ENCODE results near the gene ZMAT3.

The ZMAT3 gene

DNA sequence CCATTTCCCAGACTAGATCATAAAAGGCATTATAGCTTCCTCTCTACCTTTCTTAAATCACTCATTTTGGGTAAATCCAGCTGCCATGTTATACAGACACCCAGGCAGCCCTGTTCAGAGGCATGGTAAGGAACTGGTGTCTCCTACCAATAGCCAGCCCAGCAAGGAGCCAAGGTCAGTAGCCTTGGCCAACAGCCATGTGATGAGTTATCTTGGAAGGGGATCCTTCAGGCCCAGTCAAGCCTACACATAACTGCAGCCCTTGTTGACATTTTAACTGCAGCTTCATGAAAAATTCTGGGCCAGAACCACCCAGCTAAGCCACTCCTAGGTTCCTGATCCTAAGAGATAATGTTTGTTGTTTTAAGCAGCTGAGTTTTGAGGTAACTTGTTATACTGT, 29.0 kb upstream of the ZMAT3 start:
- TF ChIP-seq, protein P1, sequence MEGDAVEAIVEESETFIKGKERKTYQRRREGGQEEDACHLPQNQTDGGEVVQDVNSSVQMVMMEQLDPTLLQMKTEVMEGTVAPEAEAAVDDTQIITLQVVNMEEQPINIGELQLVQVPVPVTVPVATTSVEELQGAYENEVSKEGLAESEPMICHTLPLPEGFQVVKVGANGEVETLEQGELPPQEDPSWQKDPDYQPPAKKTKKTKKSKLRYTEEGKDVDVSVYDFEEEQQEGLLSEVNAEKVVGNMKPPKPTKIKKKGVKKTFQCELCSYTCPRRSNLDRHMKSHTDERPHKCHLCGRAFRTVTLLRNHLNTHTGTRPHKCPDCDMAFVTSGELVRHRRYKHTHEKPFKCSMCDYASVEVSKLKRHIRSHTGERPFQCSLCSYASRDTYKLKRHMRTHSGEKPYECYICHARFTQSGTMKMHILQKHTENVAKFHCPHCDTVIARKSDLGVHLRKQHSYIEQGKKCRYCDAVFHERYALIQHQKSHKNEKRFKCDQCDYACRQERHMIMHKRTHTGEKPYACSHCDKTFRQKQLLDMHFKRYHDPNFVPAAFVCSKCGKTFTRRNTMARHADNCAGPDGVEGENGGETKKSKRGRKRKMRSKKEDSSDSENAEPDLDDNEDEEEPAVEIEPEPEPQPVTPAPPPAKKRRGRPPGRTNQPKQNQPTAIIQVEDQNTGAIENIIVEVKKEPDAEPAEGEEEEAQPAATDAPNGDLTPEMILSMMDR (IDR thresholded peaks at IDR 0.05; ENCODE audit: insufficient read depth, low read depth, low read length, missing control alignments), result no peak
- DNase-seq (ENCODE audit: low read depth), result no peak

DNA sequence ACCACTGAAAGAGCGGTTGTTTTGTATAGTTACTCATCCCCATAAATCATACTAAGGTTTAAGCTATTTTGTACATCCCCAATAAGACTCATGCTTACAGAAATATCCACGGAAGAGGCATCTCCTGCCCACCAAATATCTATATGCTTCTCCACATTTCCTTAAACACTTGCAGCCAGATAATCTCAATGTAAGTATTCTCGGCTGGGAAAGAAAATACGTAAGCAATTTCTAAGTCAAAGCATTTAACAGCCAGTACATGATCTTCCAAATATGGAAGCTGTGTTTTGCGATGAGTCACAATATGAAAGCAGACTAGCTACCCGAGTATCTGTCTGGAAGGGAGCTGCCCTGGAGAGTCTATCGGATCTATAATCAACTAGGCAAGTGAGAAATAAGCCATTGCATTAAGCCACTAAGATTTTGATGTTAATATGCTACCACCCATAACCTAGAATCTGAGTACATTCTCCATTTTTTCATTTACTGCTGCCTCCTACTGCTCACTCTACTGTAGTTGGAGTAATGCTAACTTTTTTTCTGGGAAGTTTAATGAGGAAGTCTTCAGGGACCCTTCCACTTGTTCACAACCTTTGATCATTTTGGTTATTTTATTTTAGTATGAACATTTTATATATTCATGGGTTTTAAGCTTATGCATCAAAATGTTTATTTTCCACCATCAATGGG, 26.9 kb upstream of the ZMAT3 start:
- no peak for DNase-seq (ENCODE audit: low read depth)
- H3K4me3 ChIP-seq (ENCODE audit: low read depth, low read length), result no peak overlapping the region

More for the DNA sequence above, 29.0 kb upstream of the ZMAT3 start:
- H3K4me3 ChIP-seq (ENCODE audit: low read depth, low read length), result no peak overlapping the region

DNA sequence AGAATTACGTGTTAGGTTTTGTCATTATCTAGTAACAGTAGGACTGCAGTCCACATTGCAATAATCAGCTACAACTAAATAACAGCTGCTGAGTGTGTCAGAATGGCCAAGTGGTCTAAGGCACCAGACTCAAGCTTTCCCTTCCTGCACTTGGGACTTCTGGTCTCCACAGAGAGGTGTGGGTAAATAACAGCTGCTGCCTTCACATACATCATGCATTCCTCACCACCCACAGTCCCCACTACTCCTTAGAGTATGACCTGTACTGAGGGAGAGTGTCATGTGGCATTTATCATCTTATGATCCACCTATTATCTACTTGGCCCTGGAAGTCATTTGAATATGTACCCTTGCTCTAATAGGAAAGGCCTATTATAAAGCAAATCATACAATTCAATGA, 22.2 kb upstream of the ZMAT3 start:
- TF ChIP-seq, protein P1 (IDR thresholded peaks at IDR 0.05; ENCODE audit: insufficient read depth, low read depth, low read length, missing control alignments), result no peak
- no peak overlapping the region for H3K4me3 ChIP-seq (ENCODE audit: low read depth, low read length)
- no peak for DNase-seq (ENCODE audit: low read depth)

More for the DNA sequence above, 26.9 kb upstream of the ZMAT3 start:
- TF ChIP-seq, protein P1 (IDR thresholded peaks at IDR 0.05; ENCODE audit: insufficient read depth, low read depth, low read length, missing control alignments), result no peak

DNA sequence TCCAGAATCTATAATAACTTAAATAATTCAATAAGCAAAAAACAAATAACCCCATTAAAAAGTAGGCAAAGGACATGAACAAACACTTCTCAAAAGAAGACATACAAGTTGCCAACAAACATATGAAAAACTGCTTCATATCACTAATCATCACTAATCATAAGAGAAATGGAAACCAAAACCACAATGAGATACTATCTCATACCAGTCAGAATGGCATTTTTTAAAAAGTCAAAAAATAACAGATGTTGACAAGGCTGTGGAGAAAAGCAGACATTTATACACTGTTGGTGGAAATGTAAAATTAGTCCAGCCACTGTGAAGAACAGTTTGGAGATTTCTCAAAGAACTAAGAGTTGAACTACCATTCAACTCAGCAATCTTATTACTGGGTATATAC, 19.5 kb upstream of the ZMAT3 start:
- TF ChIP-seq, protein P1 (IDR thresholded peaks at IDR 0.05; ENCODE audit: insufficient read depth, low read depth, low read length, missing control alignments), result no peak
- H3K4me3 ChIP-seq (ENCODE audit: low read depth, low read length), result no peak overlapping the region
- no peak for DNase-seq (ENCODE audit: low read depth)

DNA sequence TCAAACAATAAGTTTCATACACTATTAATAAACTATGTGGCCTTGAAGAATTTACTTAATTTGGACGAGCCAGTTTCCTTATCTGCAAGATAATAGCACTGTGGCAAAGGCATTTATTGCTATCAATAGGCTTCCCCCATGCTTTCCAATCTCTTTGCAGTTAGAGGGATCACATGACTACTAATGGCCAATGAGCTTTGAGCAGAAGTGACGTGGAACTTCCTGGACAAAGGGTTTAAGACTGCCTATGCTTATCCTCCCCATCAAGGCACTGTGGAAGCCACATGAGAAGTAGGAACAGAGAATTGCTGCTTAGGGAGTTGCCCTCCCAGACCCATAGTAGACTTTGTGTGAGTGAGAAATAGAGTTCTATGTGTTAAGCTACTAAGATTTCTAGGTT, 16.7 kb upstream of the ZMAT3 start:
- TF ChIP-seq, protein P1 (IDR thresholded peaks at IDR 0.05; ENCODE audit: insufficient read depth, low read depth, low read length, missing control alignments), result no peak
- no peak for DNase-seq (ENCODE audit: low read depth)
- H3K4me3 ChIP-seq (ENCODE audit: low read depth, low read length), result no peak overlapping the region

DNA sequence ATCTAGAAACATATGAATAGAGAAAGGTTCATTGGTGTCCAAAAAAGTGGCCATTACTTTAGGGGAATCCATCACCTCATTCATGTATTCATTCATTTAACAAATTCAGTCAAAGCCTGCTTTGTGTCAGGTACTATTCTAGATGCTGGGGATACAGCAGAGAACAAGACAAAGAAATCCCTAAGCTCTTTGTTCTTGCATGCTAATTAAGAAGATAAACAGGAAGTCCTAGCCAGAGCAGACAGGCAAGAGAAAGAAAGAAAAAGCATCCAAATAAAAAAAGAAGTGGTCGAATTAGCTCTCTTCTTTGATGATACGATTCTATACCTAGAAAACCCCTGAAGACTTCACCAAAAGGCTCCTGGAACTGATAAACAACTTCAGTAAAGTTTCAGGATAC, 12.4 kb upstream of the ZMAT3 start:
- no peak overlapping the region for H3K4me3 ChIP-seq (ENCODE audit: low read depth, low read length)
- DNase-seq (ENCODE audit: low read depth), result no peak
- TF ChIP-seq, protein P1 (IDR thresholded peaks at IDR 0.05; ENCODE audit: insufficient read depth, low read depth, low read length, missing control alignments), result no peak

DNA sequence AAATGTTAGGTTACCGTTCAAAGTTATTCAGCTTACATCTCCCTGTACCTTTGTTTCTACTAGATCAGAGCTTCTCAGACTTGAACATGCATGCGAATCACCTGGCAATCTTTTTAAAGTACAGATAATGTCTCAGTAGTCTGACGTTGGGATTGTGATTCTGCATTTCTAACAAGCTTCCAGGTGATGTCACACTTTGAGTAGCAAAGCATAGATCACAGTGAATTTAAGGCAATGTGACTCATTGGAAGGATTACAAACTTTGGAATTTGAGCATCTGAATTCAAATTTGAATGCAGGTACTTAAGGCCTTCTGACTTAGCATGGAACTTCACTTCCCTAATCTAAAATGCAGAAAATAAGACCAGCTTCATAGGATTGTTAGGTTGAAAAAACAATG, 10.8 kb upstream of the ZMAT3 start:
- no peak overlapping the region for H3K4me3 ChIP-seq (ENCODE audit: low read depth, low read length)
- TF ChIP-seq, protein P1 (IDR thresholded peaks at IDR 0.05; ENCODE audit: insufficient read depth, low read depth, low read length, missing control alignments), result no peak
- no peak for DNase-seq (ENCODE audit: low read depth)

Measured in GM12865 (cell line).